ENCODE measurements around the gene THAP10.
"Not testable (repeated sequence)": the region's sequence is repeated elsewhere in the genome, so short reads cannot be mapped to it uniquely, and the experiment has no call there.

Gene THAP10

GRCh38 chr15:70879401-70879800 lies 12.8 kb downstream of the THAP10 start:
- DNase-seq (ENCODE audit: extremely low read depth in 1 of 2, low read depth in 1 of 2), result no peak

- no peak for DNase-seq (ENCODE audit: extremely low read depth in 1 of 2, low read depth in 1 of 2)
Measured at GRCh38 chr15:70876683-70877082, 15.6 kb downstream of the THAP10 start.

GRCh38 chr15:70876011-70876410 lies 16.2 kb downstream of the THAP10 start:
- DNase-seq (ENCODE audit: extremely low read depth in 1 of 2, low read depth in 1 of 2), result no peak

- no peak for DNase-seq (ENCODE audit: extremely low read depth in 1 of 2, low read depth in 1 of 2)
Measured at GRCh38 chr15:70875001-70875782, 17.0 kb downstream of the THAP10 start.

GRCh38 chr15:70873232-70874054 lies 18.8 kb downstream of the THAP10 start:
- DNase-seq (ENCODE audit: extremely low read depth in 1 of 2, low read depth in 1 of 2), result no peak

- not testable (repeated sequence) for DNase-seq (ENCODE audit: extremely low read depth in 1 of 2, low read depth in 1 of 2)
Measured at GRCh38 chr15:70871490-70871889, 20.7 kb downstream of the THAP10 start.

GRCh38 chr15:70870051-70870450 lies 22.2 kb downstream of the THAP10 start:
- no peak for DNase-seq (ENCODE audit: extremely low read depth in 1 of 2, low read depth in 1 of 2)

GRCh38 chr15:70869346-70869745 lies 22.9 kb downstream of the THAP10 start:
- DNase-seq (ENCODE audit: extremely low read depth in 1 of 2, low read depth in 1 of 2), result no peak

- no peak for DNase-seq (ENCODE audit: extremely low read depth in 1 of 2, low read depth in 1 of 2)
Measured at GRCh38 chr15:70867911-70868467, 24.2 kb downstream of the THAP10 start.

- no peak for DNase-seq (ENCODE audit: extremely low read depth in 1 of 2, low read depth in 1 of 2)
Measured at GRCh38 chr15:70866982-70867641, 25.1 kb downstream of the THAP10 start.

GRCh38 chr15:70863450-70864218 lies 28.6 kb downstream of the THAP10 start:
- no peak for DNase-seq (ENCODE audit: extremely low read depth in 1 of 2, low read depth in 1 of 2)

- DNase-seq (ENCODE audit: extremely low read depth in 1 of 2, low read depth in 1 of 2), result no peak
Measured at GRCh38 chr15:70859998-70860397, 32.2 kb downstream of the THAP10 start.

- no peak for DNase-seq (ENCODE audit: extremely low read depth in 1 of 2, low read depth in 1 of 2)
Measured at GRCh38 chr15:70859322-70859908, 32.8 kb downstream of the THAP10 start.

GRCh38 chr15:70858614-70859321 lies 33.5 kb downstream of the THAP10 start:
- DNase-seq (ENCODE audit: extremely low read depth in 1 of 2, low read depth in 1 of 2), result not testable (repeated sequence)

GRCh38 chr15:70857562-70858285 lies 34.5 kb downstream of the THAP10 start:
- DNase-seq (ENCODE audit: extremely low read depth in 1 of 2, low read depth in 1 of 2), result no peak

GRCh38 chr15:70856884-70857561 lies 35.2 kb downstream of the THAP10 start:
- DNase-seq (ENCODE audit: extremely low read depth in 1 of 2, low read depth in 1 of 2), result no peak

- DNase-seq (ENCODE audit: extremely low read depth in 1 of 2, low read depth in 1 of 2), result no peak
Measured at GRCh38 chr15:70856177-70856883, 35.9 kb downstream of the THAP10 start.

GRCh38 chr15:70855764-70856163 lies 36.5 kb downstream of the THAP10 start:
- DNase-seq (ENCODE audit: extremely low read depth in 1 of 2, low read depth in 1 of 2), result no peak

Measured in stimulated activated CD8-positive, alpha-beta memory T cell treated with anti-CD3 and anti-CD28 coated beads, Interleukin-7, amount 100 ng/mL, for 48 hours (primary cell).